ENCODE results near the gene SCAF8.

SCAF8 gene

GRCh38 chr6:154689493-154690255 is 43.5 kb upstream of the SCAF8 start:
- Histone ChIP-seq H3K27me3 (ENCODE audit: low read length) (no peaks in the 10 kb centered on the region), H3K4me3 (ENCODE audit: insufficient read depth, low read length, poor library complexity, severe bottlenecking) (no peak overlapping the region), H3F3A (ENCODE audit: insufficient read depth) (peaks cover 28% of the 10 kb centered on the region), H3K27ac (ENCODE audit: low read depth, low read length) (peak overlapping the region; percentile 20; the same call in 1 of the 2 replicates), H3K9ac (ENCODE audit: low read length) (no peak overlapping the region), H3K9me2 (replicated peaks; ENCODE audit: insufficient read depth, low read length) (no peaks in the 10 kb centered on the region), H3K9me3 (ENCODE audit: insufficient read depth, low read length) (no peaks in the 10 kb centered on the region), H3K79me2 (ENCODE audit: insufficient read depth, low read length) (no peaks in the 10 kb centered on the region), H2AFZ (ENCODE audit: low read depth, low read length, severe bottlenecking) (peak overlapping the region; percentile 24), H4K20me1 (ENCODE audit: low read depth, low read length) (no peaks in the 10 kb centered on the region), H3K36me3 (ENCODE audit: low read length) (no peaks in the 10 kb centered on the region), H3K4me2 (ENCODE audit: low read depth, low read length, poor library complexity, severe bottlenecking) (peak overlapping the region; percentile 32)
- TF ChIP-seq EZH2phosphoT487 (conservative IDR thresholded peaks at IDR 0.05; ENCODE audit: low read length), result no peak
- TF ChIP-seq, protein P1, sequence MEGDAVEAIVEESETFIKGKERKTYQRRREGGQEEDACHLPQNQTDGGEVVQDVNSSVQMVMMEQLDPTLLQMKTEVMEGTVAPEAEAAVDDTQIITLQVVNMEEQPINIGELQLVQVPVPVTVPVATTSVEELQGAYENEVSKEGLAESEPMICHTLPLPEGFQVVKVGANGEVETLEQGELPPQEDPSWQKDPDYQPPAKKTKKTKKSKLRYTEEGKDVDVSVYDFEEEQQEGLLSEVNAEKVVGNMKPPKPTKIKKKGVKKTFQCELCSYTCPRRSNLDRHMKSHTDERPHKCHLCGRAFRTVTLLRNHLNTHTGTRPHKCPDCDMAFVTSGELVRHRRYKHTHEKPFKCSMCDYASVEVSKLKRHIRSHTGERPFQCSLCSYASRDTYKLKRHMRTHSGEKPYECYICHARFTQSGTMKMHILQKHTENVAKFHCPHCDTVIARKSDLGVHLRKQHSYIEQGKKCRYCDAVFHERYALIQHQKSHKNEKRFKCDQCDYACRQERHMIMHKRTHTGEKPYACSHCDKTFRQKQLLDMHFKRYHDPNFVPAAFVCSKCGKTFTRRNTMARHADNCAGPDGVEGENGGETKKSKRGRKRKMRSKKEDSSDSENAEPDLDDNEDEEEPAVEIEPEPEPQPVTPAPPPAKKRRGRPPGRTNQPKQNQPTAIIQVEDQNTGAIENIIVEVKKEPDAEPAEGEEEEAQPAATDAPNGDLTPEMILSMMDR (IDR thresholded peaks at IDR 0.05; ENCODE audit: insufficient read depth, low read length, poor library complexity, severe bottlenecking), result no peak

DNA sequence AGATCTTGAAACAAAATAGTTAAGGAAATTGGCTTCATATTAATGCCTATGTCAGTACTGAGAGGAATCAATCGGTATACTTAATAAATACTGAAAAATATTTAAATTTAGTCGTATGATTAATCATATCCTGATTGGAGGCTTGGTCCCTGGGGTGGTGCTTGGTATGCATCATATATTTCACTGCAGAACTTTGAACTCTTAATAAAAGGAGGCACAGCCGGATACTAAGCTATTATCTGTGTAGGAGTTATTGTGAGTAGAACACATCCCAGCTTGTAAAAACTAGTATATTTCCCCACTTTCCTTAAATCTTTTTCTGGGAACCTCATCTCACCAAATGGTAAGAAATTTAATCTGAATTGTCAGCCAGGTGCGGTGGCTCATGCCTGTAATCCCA is 42.4 kb upstream of the SCAF8 start:
- Histone ChIP-seq H3K27ac (ENCODE audit: low read depth, low read length) (no peak overlapping the region), H3K79me2 (ENCODE audit: insufficient read depth, low read length) (no peaks in the 10 kb centered on the region), H3K9me3 (ENCODE audit: insufficient read depth, low read length) (no peaks in the 10 kb centered on the region), H3K9ac (ENCODE audit: low read length) (no peak overlapping the region), H3K4me3 (ENCODE audit: insufficient read depth, low read length, poor library complexity, severe bottlenecking) (no peak overlapping the region), H4K20me1 (ENCODE audit: low read depth, low read length) (no peaks in the 10 kb centered on the region), H3F3A (ENCODE audit: insufficient read depth) (peaks cover 17% of the 10 kb centered on the region), H2AFZ (ENCODE audit: low read depth, low read length, severe bottlenecking) (no peak overlapping the region), H3K4me2 (ENCODE audit: low read depth, low read length, poor library complexity, severe bottlenecking) (no peak overlapping the region), H3K36me3 (ENCODE audit: low read length) (no peaks in the 10 kb centered on the region), H3K9me2 (replicated peaks; ENCODE audit: insufficient read depth, low read length) (no peaks in the 10 kb centered on the region), H3K27me3 (ENCODE audit: low read length) (no peaks in the 10 kb centered on the region)
- no peak for TF ChIP-seq EZH2phosphoT487 (conservative IDR thresholded peaks at IDR 0.05; ENCODE audit: low read length)

DNA sequence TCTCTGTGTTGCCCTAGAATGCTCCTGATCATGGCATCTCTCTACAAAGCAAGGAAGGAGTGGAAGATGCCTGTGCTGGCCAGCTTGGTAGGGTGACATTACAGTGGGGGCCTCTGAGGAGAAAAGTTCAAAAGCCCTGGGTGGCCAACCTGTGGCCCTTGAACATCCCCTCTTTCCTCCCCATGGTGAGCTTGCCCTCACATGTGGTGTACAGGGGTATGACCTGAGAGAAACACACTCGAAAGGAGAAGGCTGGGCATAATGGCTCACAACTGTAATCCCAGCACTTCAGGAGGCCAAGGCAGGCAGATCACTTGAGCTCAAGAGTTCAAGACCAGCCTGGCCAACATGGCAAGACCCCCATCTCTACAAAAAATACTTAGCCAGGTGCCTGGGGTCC is 36.6 kb upstream of the SCAF8 start:
- Histone ChIP-seq H3K27ac (ENCODE audit: low read depth, low read length) (no peak overlapping the region), H3F3A (ENCODE audit: insufficient read depth) (no peaks in the 10 kb centered on the region), H3K4me3 (ENCODE audit: insufficient read depth, low read length, poor library complexity, severe bottlenecking) (no peak overlapping the region), H3K79me2 (ENCODE audit: insufficient read depth, low read length) (no peaks in the 10 kb centered on the region), H2AFZ (ENCODE audit: low read depth, low read length, severe bottlenecking) (no peak overlapping the region), H3K9me3 (ENCODE audit: insufficient read depth, low read length) (no peaks in the 10 kb centered on the region), H3K27me3 (ENCODE audit: low read length) (no peaks in the 10 kb centered on the region), H3K36me3 (ENCODE audit: low read length) (no peaks in the 10 kb centered on the region), H3K9ac (ENCODE audit: low read length) (no peak overlapping the region), H3K4me2 (ENCODE audit: low read depth, low read length, poor library complexity, severe bottlenecking) (no peak overlapping the region), H3K9me2 (replicated peaks; ENCODE audit: insufficient read depth, low read length) (no peaks in the 10 kb centered on the region), H4K20me1 (ENCODE audit: low read depth, low read length) (no peaks in the 10 kb centered on the region)
- TF ChIP-seq, protein P1 (IDR thresholded peaks at IDR 0.05; ENCODE audit: insufficient read depth, low read length, poor library complexity, severe bottlenecking), result no peak
- TF ChIP-seq EZH2phosphoT487 (conservative IDR thresholded peaks at IDR 0.05; ENCODE audit: low read length), result no peak

GRCh38 chr6:154703124-154703523 is 30.1 kb upstream of the SCAF8 start:
- H3K9me3 ChIP-seq (ENCODE audit: insufficient read depth, low read length), result no peaks in the 10 kb centered on the region
- no peak overlapping the region for H3K27ac ChIP-seq (ENCODE audit: low read depth, low read length)
- no peaks in the 10 kb centered on the region for H4K20me1 ChIP-seq (ENCODE audit: low read depth, low read length)
- H2AFZ ChIP-seq (ENCODE audit: low read depth, low read length, severe bottlenecking), result no peak overlapping the region
- H3K27me3 ChIP-seq (ENCODE audit: low read length), result no peaks in the 10 kb centered on the region
- no peaks in the 10 kb centered on the region for H3K79me2 ChIP-seq (ENCODE audit: insufficient read depth, low read length)
- no peaks in the 10 kb centered on the region for H3F3A ChIP-seq (ENCODE audit: insufficient read depth)
- H3K9ac ChIP-seq (ENCODE audit: low read length), result no peak overlapping the region
- H3K4me3 ChIP-seq (ENCODE audit: insufficient read depth, low read length, poor library complexity, severe bottlenecking), result no peak overlapping the region
- H3K4me2 ChIP-seq (ENCODE audit: low read depth, low read length, poor library complexity, severe bottlenecking), result no peak overlapping the region
- no peaks in the 10 kb centered on the region for H3K36me3 ChIP-seq (ENCODE audit: low read length)
- H3K9me2 ChIP-seq (replicated peaks; ENCODE audit: insufficient read depth, low read length), result no peaks in the 10 kb centered on the region
- TF ChIP-seq, protein P1 (IDR thresholded peaks at IDR 0.05; ENCODE audit: insufficient read depth, low read length, poor library complexity, severe bottlenecking), result no peak

Measured in SU-DHL-6 (cell line).